Activated CD4-positive, CD25-positive, alpha-beta regulatory T cell treated with anti-CD3 and anti-CD28 coated beads, Interleukin-2, amount 50 U/mL, for 24 hours (primary cell): ENCODE data around the gene ZNF555.
"Not testable (repeated sequence)": the region's sequence is repeated elsewhere in the genome, so short reads cannot be mapped to it uniquely, and the experiment has no call there.

Experiments
- ATAC-seq, 2 donors: fragments of 150-1000 bp; cut with Tn5 transposase; one replicate each; pipeline ENCODE4 v1.10.0; 2021; ENCODE audit warnings: mild to moderate bottlenecking in 1 of 2, moderate library complexity in 1 of 2

Gene ZNF555

DNA sequence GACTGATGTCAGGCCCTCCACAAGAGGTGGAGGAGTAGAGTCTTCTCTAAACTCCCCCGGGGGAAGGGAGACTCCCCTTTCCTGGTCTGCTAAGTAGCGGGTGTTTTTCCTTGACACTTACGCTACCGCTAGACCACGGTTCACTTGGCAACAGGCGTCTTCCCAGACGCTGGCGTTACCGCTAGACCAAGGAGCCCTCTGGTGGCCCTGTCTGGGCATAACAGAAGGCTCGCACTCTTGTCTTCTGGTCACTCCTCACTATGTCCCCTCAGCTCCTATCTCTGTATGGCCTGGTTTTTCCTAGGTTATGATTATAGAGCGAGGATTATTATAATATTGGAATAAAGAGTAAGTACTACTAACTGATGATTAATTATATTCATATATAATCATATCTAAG lies 30.9 kb downstream of the ZNF555 start:
- not testable (repeated sequence) for ATAC-seq

DNA sequence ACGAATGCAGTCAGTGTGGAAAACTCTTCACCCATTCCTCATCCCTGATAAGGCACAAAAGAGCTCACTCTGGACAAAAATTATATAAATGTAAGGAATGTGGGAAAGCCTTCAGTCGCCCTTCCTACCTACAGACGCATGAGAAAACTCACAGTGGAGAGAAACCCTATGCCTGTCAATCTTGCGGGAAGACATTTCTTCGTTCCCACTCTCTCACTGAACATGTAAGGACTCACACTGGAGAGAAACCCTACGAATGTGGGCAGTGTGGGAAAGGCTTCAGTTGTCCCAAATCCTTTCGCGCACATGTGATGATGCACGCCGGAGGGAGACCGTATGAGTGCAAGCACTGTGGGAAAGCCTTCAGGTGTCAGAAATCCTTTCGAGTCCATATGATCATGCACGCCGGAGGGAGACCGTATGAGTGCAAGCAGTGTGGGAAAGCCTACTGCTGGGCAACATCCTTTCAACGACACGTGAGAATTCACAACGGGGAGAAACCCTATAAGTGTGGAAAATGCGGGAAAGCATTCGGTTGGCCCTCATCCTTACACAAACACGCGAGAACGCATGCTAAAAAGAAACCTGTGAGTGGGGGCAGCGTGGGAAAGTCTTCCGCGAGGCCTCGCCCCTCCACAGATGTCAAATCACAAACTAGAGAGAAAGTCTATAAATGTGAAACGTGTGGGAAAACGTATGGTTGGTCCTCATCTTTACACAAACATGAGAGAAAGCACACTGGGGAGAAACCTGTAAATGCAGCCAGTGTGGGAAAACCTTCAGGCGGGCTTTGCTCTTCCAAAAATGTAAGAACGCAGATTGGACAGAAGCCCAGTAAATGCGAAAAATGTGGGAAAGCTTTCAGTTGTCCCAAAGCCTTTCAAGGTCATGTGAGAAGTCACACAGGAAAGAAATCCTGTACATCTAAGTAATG lies 36.4 kb downstream of the ZNF555 start:
- no peak for ATAC-seq

GRCh38 chr19:2883686-2884439 lies 42.6 kb downstream of the ZNF555 start:
- ATAC-seq: no peak

- ATAC-seq: no peak
These were observed 44.5 kb downstream of the ZNF555 start for GRCh38 chr19:2885736-2886135.

- ATAC-seq: peak; percentile 21 to 48
These were observed 46.2 kb downstream of the ZNF555 start for GRCh38 chr19:2887391-2887914.

- ATAC-seq: peak; percentile 67 to 69
These were observed 47.5 kb downstream of the ZNF555 start for GRCh38 chr19:2888731-2889224.

DNA sequence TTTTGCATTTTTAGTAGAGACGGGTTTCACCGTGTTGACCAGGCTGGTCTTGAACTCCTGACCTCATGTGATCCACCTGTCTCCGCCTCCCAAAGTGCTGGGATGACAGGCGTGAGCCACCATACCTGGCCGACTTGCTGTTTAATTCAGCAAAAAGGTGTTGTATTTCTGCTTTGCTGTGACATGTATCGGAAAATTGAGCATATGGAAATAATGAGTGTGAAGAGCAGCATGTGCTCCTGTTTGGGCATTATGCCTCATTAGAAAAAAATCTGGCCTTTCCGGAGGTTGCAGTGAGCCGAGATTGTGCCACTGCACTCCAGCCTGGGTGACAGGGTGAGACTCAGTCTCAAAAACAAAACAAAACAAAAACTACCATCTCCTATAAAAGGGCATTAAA lies 49.3 kb downstream of the ZNF555 start:
- ATAC-seq: not testable (repeated sequence)

GRCh38 chr19:2896694-2897093 lies 55.4 kb downstream of the ZNF555 start:
- ATAC-seq: no peak

DNA sequence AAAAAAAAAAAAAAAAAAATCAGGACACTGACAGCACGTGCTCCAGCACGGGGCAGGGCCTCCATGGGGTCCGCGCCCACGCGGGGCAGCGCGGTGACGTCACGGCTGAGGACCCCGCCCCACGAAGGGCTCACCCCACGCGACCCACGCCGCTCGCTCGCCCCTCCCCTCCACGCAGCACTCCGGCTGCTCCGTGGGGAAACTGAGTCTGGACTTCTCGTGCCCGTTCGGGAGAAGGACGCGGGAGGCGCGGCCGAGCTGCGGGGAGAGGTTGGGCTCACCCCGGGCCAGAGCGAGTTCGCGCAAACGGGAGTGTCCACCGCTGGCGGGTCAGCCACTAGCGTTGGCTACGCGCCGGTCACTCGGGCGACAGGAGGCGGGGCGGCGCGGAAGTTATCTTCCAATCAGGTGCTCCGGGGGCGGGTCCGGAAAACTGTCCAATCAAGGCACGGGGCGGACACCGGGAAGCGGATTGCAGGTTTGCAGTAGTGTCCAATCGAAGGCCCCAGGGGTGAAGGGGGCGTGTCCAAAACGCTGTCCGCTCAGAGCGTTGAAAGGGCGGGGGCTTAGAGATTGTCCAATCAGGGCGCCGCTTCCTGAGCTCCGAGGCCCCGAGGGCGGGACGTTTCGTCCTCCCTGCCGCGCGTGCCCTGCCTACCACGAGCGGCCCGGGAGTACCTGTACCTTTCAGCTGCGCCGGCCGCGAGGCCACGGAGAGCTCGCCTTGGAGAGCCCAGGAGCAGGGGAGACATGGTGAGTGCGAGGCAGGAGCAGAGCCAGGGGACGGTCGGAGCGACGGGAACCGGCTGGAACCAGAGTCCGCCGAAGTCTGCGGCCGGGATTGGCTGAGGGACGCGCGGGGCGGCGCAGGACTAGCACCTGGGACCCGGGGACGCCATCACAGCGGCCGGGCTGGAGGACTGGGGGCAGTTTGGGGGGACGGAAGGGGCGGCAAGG lies 59.3 kb downstream of the ZNF555 start, which contains the start of gene ZNF57:
ZNF57 (plus strand) TSS at position 633 of the 957 bp plus-strand sequence; CDS start at position 751, 118 bp downstream.
- peak; percentile 98 to 99 for ATAC-seq

GRCh38 chr19:2902590-2903218 lies 61.4 kb downstream of the ZNF555 start:
- ATAC-seq: no peak

DNA sequence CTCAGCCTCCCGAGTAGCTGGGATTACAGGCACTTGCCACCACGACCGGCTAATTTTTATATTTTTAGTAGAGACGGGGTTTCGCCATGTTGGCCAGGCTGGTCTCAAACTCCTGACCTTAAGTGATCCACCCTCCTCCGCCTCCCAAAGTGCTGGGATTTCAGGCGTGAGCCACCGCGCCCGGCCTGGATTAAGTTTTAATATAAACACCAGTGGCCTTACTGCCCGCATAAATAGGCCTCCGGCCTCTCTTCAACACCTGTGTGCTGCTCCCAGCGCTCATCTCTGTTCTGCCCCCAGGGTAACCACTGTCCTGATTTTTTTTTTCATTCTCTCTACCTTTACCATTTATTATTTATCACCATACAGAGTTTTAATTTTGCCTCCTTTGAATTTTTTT lies 62.1 kb downstream of the ZNF555 start:
- ATAC-seq: not testable (repeated sequence)

DNA sequence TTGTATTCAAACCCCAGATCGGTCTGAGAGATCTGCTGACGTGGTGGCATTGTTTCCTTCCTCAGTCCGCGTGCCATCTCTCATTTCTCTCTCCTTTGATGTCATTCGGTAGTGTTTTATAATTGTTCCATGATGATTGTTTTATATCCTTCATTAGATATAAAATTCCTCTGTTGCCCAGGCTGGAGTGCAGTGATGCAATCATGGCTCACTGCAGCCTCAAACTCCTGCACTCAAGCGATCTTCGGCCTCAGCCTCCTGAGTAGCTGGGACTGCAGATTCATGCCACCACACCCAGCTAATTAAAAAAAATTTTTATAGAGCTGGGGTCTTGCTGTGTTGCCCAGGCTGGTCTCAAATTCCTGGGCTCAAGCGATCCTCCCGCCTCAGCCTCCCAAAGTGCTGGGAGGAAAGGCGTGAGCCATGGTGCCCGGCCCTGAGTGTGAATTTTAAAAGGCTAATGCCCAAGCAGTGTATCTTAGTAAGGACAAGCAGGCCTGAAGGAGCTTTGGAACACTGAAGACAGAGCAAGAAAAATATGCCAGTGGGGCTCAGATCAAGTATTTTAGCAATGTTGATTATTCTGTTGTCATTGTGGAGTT lies 64.7 kb downstream of the ZNF555 start:
- no peak for ATAC-seq

DNA sequence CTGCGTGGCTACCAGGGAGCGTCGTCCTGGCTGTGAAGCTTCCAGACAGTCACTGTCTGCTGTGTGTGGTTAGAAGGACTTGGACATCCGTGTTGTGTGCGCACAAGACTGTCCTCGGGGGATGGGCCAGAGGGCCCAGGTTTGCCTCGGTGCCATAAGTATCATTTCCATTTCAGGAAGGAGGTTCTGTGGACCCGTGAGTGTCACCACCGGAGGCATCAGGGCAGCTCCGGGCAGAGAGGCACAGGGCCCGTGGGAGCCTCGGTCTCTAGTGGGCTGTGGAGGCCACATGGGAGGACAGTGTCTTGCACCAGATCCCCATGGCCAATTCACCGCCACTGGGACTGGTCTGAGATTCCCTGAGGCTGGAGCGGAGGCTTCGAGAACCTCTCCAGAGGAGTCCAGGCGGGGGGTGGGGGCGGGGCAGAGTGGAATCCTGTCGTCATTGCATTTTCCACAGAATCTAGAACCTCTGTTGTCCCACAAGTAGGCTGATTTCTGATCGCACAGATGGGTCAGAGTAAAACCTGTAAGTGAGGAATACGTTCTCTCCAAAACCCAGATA lies 65.4 kb downstream of the ZNF555 start:
- ATAC-seq: no peak
